NCI-H2029 (cell line): ENCODE data around the gene IFRD1.
A peak's percentile ranks its signal among the peaks of the same experiment; 100 is the strongest.

Experiments used
- DNase-seq: peaks from one replicate; lab custom pipeline; 2025; lab: John Stamatoyannopoulos, UW

The IFRD1 gene

DNA sequence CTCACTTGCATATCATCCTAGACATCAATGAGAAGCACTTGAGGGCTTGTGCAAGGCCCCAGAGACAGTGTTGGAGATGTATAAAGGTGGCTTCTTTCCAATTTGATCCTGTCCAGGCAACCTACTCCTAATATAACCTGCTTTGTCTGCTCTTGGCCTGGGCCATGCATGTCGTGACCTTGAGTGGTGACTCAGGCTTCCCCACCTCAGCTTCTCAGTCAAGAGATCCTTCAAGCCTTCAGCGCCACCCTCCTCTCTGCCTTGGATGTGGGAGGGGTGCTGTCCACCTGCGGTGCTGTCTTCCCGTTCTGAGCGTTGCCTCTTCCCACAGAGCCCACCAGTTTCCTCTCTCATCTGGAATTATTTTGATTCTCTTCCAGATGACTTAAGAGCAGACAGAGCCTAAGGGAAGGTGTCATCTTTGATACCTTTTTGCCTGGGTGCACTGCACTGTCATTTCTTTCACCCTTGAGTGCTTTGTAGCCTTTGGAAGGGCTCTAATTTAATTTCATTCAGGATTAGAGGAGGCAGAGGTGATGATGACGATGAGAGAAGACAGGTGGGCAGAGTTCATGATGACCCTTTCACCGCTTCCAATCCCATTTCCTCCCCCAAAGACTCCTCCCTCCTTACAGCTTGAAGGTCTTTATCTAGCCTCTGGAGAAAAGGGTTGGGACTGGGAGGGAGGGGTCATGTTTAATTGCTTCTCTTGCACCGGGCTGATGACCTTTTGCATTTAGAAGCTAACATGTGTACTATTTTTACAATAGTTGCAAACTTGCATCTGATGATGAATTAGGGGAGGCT, 37.4 kb downstream of the IFRD1 start:
- no peak for DNase-seq

GRCh38 chr7:112488264-112488552, 37.9 kb downstream of the IFRD1 start:
- DNase-seq, result no peak

- no peak for DNase-seq
Measured at GRCh38 chr7:112492186-112492585, 41.9 kb downstream of the IFRD1 start.

DNA sequence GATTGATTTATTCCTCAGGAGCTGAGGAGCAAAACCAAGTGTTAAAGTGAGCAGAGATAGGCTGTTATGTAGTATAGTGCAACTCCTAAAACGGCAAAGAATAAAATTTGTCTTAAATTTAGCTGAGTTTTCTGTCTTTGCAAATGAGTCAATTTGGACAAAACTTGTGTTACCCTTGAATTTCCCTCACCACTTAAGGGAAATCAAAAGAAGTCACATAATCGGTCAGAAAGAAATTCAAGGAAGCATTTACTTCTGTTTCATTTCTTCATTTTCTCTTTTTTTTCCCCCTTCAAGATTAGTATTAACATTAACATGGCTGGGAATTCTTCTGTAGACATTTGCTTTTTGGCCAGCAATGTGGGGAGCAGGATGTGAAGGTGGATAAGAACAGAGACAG, 44.4 kb downstream of the IFRD1 start:
- no peak for DNase-seq

DNA sequence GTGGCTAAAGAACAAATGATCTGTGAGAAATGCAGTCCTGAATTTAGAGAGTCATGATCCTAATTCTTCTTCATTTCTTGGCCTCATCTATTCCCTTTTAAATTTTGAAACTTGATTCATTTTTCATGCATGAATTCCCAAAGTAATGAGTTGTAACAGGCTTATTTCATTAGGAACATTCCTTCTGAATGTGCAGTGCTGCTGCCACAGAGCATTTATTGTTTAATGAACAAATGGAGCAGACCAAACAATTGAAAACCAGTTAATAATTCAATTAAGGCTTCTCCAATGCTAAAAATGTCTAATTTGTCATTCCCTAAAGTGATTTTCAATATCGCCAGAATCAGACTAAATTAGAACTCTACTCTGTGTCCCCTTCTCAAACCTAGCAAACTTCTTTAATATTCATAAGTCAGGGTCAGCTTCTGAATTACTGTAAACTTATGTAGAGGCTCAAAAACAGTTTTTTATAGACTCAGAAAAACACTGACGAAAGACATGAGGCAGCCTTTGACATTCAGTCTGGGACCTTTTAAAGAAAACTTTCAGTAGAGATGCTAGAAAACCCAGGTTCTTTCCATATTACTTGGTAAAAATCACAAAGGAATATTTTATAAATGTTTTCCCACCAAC, 45.0 kb downstream of the IFRD1 start:
- DNase-seq, result no peak

DNA sequence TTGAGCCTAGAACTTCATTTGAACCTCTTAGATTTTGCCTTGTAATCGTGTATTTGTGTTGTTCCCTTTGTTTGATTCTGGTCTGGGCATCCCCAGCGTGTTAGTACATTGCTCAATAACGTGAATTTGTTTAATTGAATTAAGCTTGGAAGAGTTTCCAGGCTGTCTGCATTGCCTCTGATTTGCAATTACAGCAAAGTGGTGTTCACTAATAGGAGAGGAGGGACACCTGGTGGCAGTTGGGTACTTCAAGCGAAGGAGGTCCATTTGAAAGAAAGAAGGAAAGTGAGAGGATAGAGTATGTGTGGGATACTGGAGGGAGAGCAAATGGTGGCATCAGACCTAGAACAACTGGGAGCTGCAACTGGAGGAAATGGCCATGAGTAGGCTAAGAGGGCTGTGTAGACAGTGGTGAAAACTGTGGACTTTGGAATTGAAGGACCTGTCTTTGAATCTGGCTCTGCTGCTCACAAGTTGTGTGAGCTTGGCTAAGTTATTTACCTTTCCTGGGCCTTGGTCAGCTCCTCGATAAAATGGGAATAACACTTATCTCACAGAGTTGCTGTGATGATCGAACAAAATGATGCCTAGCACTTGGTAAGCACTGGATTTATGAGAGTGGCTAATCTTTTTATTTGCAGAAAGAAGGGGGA, 45.7 kb downstream of the IFRD1 start:
- DNase-seq, result peak; percentile 7

GRCh38 chr7:112497481-112497880, 47.2 kb downstream of the IFRD1 start:
- DNase-seq, result no peak

- DNase-seq, result no peak
Measured at GRCh38 chr7:112500619-112501018, 50.4 kb downstream of the IFRD1 start.

- no peak for DNase-seq
Measured at GRCh38 chr7:112501801-112502503, 51.7 kb downstream of the IFRD1 start.

- no peak for DNase-seq
Measured at GRCh38 chr7:112502700-112503099, 52.4 kb downstream of the IFRD1 start.

GRCh38 chr7:112503361-112503972, 53.2 kb downstream of the IFRD1 start:
- DNase-seq, result no peak

DNA sequence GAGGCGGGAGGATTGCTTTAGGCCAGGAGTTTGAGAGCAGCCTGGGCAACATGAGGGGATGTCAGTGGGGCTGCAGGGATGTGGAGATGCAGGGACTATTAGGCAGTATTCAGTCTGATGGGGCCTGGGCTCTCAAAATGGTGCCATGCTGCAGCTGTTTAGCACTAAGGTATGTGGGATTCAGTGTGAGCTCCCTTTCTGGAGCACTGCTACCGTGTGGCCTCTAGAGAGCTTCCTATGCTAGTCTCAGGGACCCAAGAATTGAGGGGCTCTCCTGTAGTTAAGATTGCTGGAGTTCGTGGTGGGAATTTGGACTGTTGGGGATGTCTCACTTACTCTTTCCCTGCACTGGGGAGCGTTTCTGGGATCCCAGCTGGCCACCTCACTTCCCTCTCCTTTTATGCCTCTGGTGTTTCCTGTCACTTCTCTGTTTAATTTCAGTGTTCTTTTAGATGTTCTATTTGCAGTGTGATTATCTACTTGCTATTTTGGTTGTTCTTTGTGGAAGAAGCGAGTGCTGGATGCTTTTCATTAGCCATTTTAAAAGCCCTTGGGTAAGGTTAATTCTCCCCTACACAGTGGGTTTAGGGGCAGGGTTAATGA, 53.9 kb downstream of the IFRD1 start:
- DNase-seq, result no peak

- DNase-seq, result no peak
Measured at GRCh38 chr7:112505495-112505894, 55.2 kb downstream of the IFRD1 start.

GRCh38 chr7:112508404-112508803, 58.1 kb downstream of the IFRD1 start:
- no peak for DNase-seq

- no peak for DNase-seq
Measured at GRCh38 chr7:112509402-112509801, 59.1 kb downstream of the IFRD1 start.

DNA sequence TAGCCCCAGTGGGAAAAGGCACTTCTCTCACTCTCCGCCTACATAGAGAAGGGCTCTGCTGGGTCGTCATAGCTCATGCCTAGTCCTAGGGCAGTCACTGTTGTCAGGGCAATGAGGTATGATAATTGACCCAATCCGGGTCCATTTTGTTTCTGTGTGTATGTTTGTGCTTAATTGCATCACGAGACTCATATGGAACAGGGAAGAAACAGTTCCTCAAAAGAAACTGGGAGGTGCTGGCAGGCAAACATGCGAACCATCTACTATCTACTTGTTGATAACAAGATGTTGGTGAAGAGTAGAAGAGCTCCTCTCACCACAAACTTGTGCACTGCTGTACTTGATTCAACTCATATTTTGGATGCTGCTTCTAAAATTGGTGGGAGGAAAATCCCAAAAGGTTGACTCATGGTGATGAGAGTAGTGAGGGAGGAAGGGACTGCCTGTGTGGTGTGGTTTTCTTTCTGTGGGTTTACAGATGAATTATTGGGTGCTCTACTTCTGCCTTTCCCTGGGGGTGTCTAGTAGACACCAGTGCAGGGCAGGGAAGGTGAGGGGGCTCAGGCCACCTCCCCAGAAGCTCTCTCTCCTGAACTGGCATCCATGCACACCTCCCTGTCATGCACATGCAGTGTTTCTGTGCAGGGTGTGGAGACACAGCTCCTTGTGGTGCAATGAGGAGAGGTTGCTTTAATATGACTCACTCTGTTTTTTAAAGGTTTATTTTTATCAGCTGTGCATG, 59.9 kb downstream of the IFRD1 start:
- no peak for DNase-seq

- no peak for DNase-seq
Measured at GRCh38 chr7:112510743-112511110, 60.5 kb downstream of the IFRD1 start.

DNA sequence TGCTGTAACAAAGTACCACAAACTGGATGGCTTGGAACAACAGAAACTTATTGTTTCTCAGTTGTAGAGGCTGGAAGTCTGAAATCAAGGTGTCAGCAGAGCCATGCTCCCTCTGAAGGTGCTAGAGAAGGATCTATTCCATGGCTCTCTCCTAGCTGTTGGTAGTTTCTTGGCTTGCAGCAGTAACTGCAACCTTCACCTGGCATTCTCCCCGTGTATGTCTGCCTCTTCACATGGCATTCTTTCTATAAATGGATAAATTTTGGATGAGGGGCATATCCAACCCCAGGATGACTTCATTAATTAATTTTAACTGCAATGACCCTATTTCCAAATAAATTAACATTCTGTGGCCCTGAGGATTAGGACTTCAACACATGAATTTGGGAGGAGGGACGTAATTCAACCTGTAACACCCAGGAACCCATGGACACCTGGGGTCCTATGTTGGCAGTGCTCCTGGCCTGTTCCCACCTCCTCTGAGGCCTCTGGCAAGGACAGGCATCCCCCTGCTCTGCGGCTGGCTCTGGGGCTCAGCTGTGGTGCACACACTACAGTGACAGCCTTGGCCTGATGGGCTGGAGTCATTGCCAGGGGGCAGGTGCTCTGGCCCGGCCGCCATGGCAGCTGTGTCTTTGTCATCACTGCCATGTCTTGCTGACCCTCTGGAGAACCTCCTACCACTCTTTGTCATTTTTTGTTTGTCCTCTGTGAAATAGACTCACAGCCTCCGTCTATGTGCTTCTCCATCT, 61.4 kb downstream of the IFRD1 start:
- no peak for DNase-seq

GRCh38 chr7:112512451-112513210, 62.4 kb downstream of the IFRD1 start:
- no peak for DNase-seq

DNA sequence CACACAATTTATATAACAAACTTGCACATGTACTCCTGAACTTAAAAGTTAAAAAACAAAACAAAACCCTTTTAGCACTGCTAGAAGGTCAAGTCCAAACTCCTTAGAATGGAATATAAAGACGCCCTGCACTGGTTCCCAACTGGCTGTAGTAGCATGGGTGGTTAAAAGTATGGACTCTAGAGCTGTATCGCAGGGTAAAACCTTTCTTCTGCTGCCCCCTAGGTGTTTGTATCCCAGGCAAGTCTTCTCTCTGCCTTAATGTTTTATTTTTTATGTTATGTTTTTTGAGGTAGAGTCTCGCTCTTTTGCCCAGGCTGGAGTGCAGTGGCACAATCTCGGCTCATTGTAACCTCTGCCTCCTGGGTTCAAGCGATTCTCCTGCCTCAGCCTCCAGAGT, 65.7 kb downstream of the IFRD1 start:
- no peak for DNase-seq
